ENCODE measurements around the gene SPHKAP.
"Not testable (repeated sequence)": the region's sequence is repeated elsewhere in the genome, so short reads cannot be mapped to it uniquely, and the experiment has no call there.

Gene SPHKAP

GRCh38 chr2:228017784-228018183 lies 163.7 kb downstream of the SPHKAP start:
- DNase-seq = no peak

GRCh38 chr2:228016402-228016801 lies 165.1 kb downstream of the SPHKAP start:
- no peak for DNase-seq

- DNase-seq = no peak
These were observed 165.7 kb downstream of the SPHKAP start for GRCh38 chr2:228015741-228016140.

GRCh38 chr2:227996366-227996765 lies 185.1 kb downstream of the SPHKAP start:
- DNase-seq = no peak

- DNase-seq = no peak
These were observed 190.6 kb downstream of the SPHKAP start for GRCh38 chr2:227990937-227991336.

- DNase-seq = no peak
These were observed 208.2 kb downstream of the SPHKAP start for GRCh38 chr2:227973241-227973640.

GRCh38 chr2:227971619-227972230 lies 209.8 kb downstream of the SPHKAP start:
- DNase-seq = no peak

- no peak for DNase-seq
These were observed 221.2 kb downstream of the SPHKAP start for GRCh38 chr2:227960317-227960716.

GRCh38 chr2:227942965-227943364 lies 238.5 kb downstream of the SPHKAP start:
- DNase-seq = no peak

GRCh38 chr2:227942021-227942420 lies 239.5 kb downstream of the SPHKAP start:
- DNase-seq = no peak

GRCh38 chr2:227939271-227940027 lies 242.0 kb downstream of the SPHKAP start:
- peak; percentile 10 for DNase-seq

- DNase-seq = not testable (repeated sequence)
These were observed 245.2 kb downstream of the SPHKAP start for GRCh38 chr2:227936249-227936648.

- DNase-seq = no peak
These were observed 247.6 kb downstream of the SPHKAP start for GRCh38 chr2:227933884-227934283.

- DNase-seq = no peak
These were observed 249.1 kb downstream of the SPHKAP start for GRCh38 chr2:227932403-227932802.

- DNase-seq = no peak
These were observed 249.5 kb downstream of the SPHKAP start for GRCh38 chr2:227932001-227932400.

Measured in hematopoietic multipotent progenitor cell treated with erythropoietin and hydrocortisone succinate and interleukin-3 and kit ligand, for 8 days (in vitro differentiated cells).